B cell (primary cell): ENCODE results near the gene DGAT2. TPM values are rescaled to one million over a fixed set of nuclear protein-coding genes. Genes with fewer than 3 reads are reported as not detected.

Experiments
- ATAC-seq: fragments of 200-7000 bp; cut with Tn5 transposase; one replicate; pipeline ENCODE4 v1.10.0; 2021; ENCODE audit warnings: low read depth, mild to moderate bottlenecking, moderate number of reproducible peaks, moderate library complexity
- CTCF ChIA-PET: fragments of 350-600 bp; sonication (Branson Sonifier 250); formaldehyde crosslinking; loops from one replicate; lab custom pipeline; 2021; ENCODE audit warnings: antibody characterized with exemption, inconsistent platforms; lab: Charles Lee
- POLR2A ChIA-PET: fragments of 350-600 bp; sonication (Branson Sonifier 250); formaldehyde crosslinking; loops from one replicate; lab custom pipeline; 2021; ENCODE audit warnings: antibody characterized with exemption; lab: Charles Lee
- DNase-seq: peaks from one replicate; pipeline ENCODE4 v3.0.0; 2013
- H2AFZ ChIP-seq: 2 replicates; pipeline ENCODE4 v1.6.1; 2012; ENCODE audit warnings: mild to moderate bottlenecking, low read depth, low read length; ENCODE audit not compliant: insufficient read depth, poor library complexity, severe bottlenecking
- H3K27ac ChIP-seq, 2 donors: 1 replicate in 1 of 2; 2 replicates in 1 of 2; pipeline ENCODE4 v1.5.1; 2012 to 2013; ENCODE audit warnings: low read length in 2 of 2, mild to moderate bottlenecking in 2 of 2, moderate library complexity in 1 of 2
- H3K27me3 ChIP-seq, 4 experiments: fragments of 200-600 bp in 1 of 4; sonication (generic) in 1 of 4; replicated peaks in 1 of 4; 1 replicate in 2 of 4; 2 replicates in 2 of 4; pipeline versions ENCODE4 v1.6.1 to v1.7.0; 2013 to 2016; ENCODE audit warnings: low read length in 3 of 4, mild to moderate bottlenecking in 2 of 4, mixed read lengths in 1 of 4, moderate library complexity in 1 of 4; ENCODE audit not compliant: insufficient read depth in 4 of 4, control insufficient read depth in 3 of 4; ENCODE audit errors: control extremely low read depth in 1 of 4
- H3K36me3 ChIP-seq, 2 experiments: replicated peaks in 1 of 2; 1 replicate in 1 of 2; 2 replicates in 1 of 2; pipeline versions ENCODE4 v1.6.1 to v1.7.1; 2013; ENCODE audit warnings: low read length in 1 of 2; ENCODE audit not compliant: insufficient read depth in 2 of 2, control insufficient read depth in 1 of 2; ENCODE audit errors: control extremely low read depth in 1 of 2, extremely low read depth in 1 of 2
- H3K4me1 ChIP-seq, 2 donors: fragments of 200-600 bp in 1 of 2; sonication (generic) in 1 of 2; 1 replicate in 1 of 2; 2 replicates in 1 of 2; pipeline versions ENCODE4 v1.5.1 to v1.6.1; 2013 to 2017; ENCODE audit warnings: low read length in 2 of 2; ENCODE audit not compliant: control insufficient read depth in 2 of 2, insufficient read depth in 2 of 2
- H3K4me2 ChIP-seq: replicated peaks from 2 replicates; pipeline ENCODE3; 2012; ENCODE audit warnings: mild to moderate bottlenecking, low read depth, low read length; ENCODE audit not compliant: poor library complexity, severe bottlenecking
- H3K4me3 ChIP-seq, 5 experiments: fragments of 200-600 bp in 1 of 5; sonication (generic) in 1 of 5; 1 replicate in 3 of 5; 2 replicates in 2 of 5; pipeline versions ENCODE4 v1.5.1 to v1.7.0; 2011 to 2016; ENCODE audit warnings: low read length in 4 of 5, mild to moderate bottlenecking in 4 of 5, low read depth in 2 of 5, control low read depth in 1 of 5, moderate library complexity in 1 of 5; ENCODE audit not compliant: insufficient read depth in 1 of 5; ENCODE audit errors: control extremely low read depth in 1 of 5, extremely low read depth in 1 of 5
- H3K79me2 ChIP-seq: fragments of 200-600 bp; sonication (generic); one replicate; pipeline ENCODE4 v1.6.0; 2016; ENCODE audit warnings: low read length; ENCODE audit not compliant: control insufficient read depth, insufficient read depth
- H3K9ac ChIP-seq: fragments of 200-600 bp; sonication (generic); 2 replicates; pipeline ENCODE4 v1.6.1; 2017; ENCODE audit warnings: mild to moderate bottlenecking, low read length, moderate library complexity
- H3K9me3 ChIP-seq, 3 donors: one replicate each; pipeline versions ENCODE4 v1.6.1 to v1.7.1; 2013; ENCODE audit warnings: low read length in 2 of 3; ENCODE audit not compliant: control insufficient read depth in 2 of 3, insufficient read depth in 1 of 3; ENCODE audit errors: control extremely low read depth in 1 of 3
- H4K20me1 ChIP-seq: 2 replicates; pipeline ENCODE4 v1.6.0; 2012; ENCODE audit warnings: mild to moderate bottlenecking, low read length; ENCODE audit not compliant: insufficient read depth, control insufficient read depth, poor library complexity, severe bottlenecking
- H3K27ac Mint-ChIP-seq: one replicate; pipeline ENCODE4 v1.8.0; 2021; ENCODE audit warnings: mixed read lengths
- H3K27me3 Mint-ChIP-seq: one replicate; pipeline ENCODE4 v1.8.0; 2021; ENCODE audit warnings: mixed read lengths
- H3K4me1 Mint-ChIP-seq: one replicate; pipeline ENCODE4 v1.8.0; 2021; ENCODE audit warnings: mixed read lengths
- H3K4me3 Mint-ChIP-seq: one replicate; pipeline ENCODE4 v1.8.0; 2021; ENCODE audit warnings: mixed read lengths
- H3K9me3 Mint-ChIP-seq: one replicate; pipeline ENCODE4 v1.8.0; 2022; ENCODE audit warnings: mixed read lengths; ENCODE audit not compliant: insufficient read depth
- CTCF ChIP-seq: fragments of 200-600 bp; IDR thresholded peaks from one replicate; pipeline ENCODE4 v1.8.0; 2022; ENCODE audit warnings: antibody characterized with exemption, mild to moderate bottlenecking
- EZH2 ChIP-seq: IDR thresholded peaks from 2 replicates; pipeline ENCODE4 v1.6.1; 2012; ENCODE audit warnings: borderline replicate concordance, low read depth, mild to moderate bottlenecking, moderate library complexity, low read length; ENCODE audit not compliant: insufficient read depth, poor library complexity, severe bottlenecking
- WGBS: methylation state at CpG from one replicate; pipeline ENCODE4 v1.1.5; 2013; ENCODE audit warnings: missing lambda C conversion rate; ENCODE audit not compliant: insufficient coverage; 5-methylcytosine and 5-hydroxymethylcytosine counted together
- intact Hi-C: fragments of 100-400 bp; cut with micrococcal nuclease; formaldehyde crosslinking; loops from one replicate; pipeline ENCODE4 v1.10.0; 2022
- polyA plus RNA-seq: library from polyadenylated mRNA; depleted of rRNA; stranded (reverse); fragments of >200 nt; gene quantifications from 2 replicates; pipeline ENCODE4 v1.2.3, GENCODE V29; 2012
- total RNA-seq, 2 donors: library from RNA; stranded (reverse); fragments of 120-200 nt in 1 of 2; gene quantifications; 1 replicate in 1 of 2; 2 replicates in 1 of 2; pipeline versions ENCODE4 v1.2.3 to v1.2.4, GENCODE V29; 2013 to 2022

The DGAT2 gene
- total and polyA plus RNA-seq, 2 donors (not counting 1 experiment from before 2014, with no cell fraction given): 5.8 to 6.5 TPM

GRCh38 chr11:75786101-75786736 lies 17.6 kb downstream of the DGAT2 start:
- H3K36me3 ChIP-seq: peaks cover 0 to 15% of the 10 kb centered on the region in 2 experiments
- no peaks in the 10 kb centered on the region for H3K9me3 Mint-ChIP-seq
- no peaks in the 10 kb centered on the region for H4K20me1 ChIP-seq
- no peak for TF ChIP-seq CTCF
- no peak for TF ChIP-seq EZH2
- intact Hi-C loops: no loop called here
- no peak overlapping the region for H2AFZ ChIP-seq
- no peaks in the 10 kb centered on the region for H3K79me2 ChIP-seq
- no peak overlapping the region for H3K27ac Mint-ChIP-seq
- no peaks in the 10 kb centered on the region for H3K4me1 ChIP-seq
- ATAC-seq (no peak), DNase-seq (no peak)
- ChIA-PET POLR2A (no interaction called here), CTCF (no interaction called here)
- no peak overlapping the region for H3K9ac ChIP-seq
- H3K4me3 Mint-ChIP-seq: no peak overlapping the region
- no peaks in the 10 kb centered on the region for H3K27me3 Mint-ChIP-seq
- H3K27ac ChIP-seq: no peak overlapping the region
- WGBS: 92% methylated on average over 8 of the region's 8 CpGs
- H3K4me2 ChIP-seq: no peak overlapping the region
- no peaks in the 10 kb centered on the region for H3K9me3 ChIP-seq
- no peak overlapping the region for H3K4me3 ChIP-seq
- no peaks in the 10 kb centered on the region for H3K4me1 Mint-ChIP-seq
- H3K27me3 ChIP-seq: no peaks in the 10 kb centered on the region

- intact Hi-C loops: no loop called here
- Histone ChIP-seq H3K4me3 (no peak overlapping the region), H3K36me3 (peaks cover 0 to 15% of the 10 kb centered on the region in 2 experiments), H3K9me3 (no peaks in the 10 kb centered on the region), H3K9ac (no peak overlapping the region), H2AFZ (no peak overlapping the region), H3K4me1 (no peaks in the 10 kb centered on the region), H3K27me3 (no peaks in the 10 kb centered on the region), H3K27ac (no peak overlapping the region), H3K4me2 (no peak overlapping the region), H4K20me1 (no peaks in the 10 kb centered on the region), H3K79me2 (no peaks in the 10 kb centered on the region)
- Mint-ChIP-seq H3K4me1 (no peaks in the 10 kb centered on the region), H3K27ac (no peak overlapping the region), H3K27me3 (no peaks in the 10 kb centered on the region), H3K9me3 (no peaks in the 10 kb centered on the region), H3K4me3 (no peak overlapping the region)
- no peak for ATAC-seq
- TF ChIP-seq EZH2 (no peak), CTCF (no peak)
- POLR2A ChIA-PET: no interaction called here
- CTCF ChIA-PET: interaction anchor here (1.0 to 1.6 kb wide), 5 partner anchors 13 to 84 kb away, joined by 3 to 4 read pairs (median 3); no protein-coding TSS in a partner anchor
- DNase-seq: no peak
- WGBS: 100% methylated on average over 3 of the region's 3 CpGs
Observed at GRCh38 chr11:75789521-75789920, 20.9 kb downstream of the DGAT2 start.
